HCT116 (cell line): ENCODE results near the gene ACTG1.

Experiments used
- ATF3 ChIP-seq: IDR thresholded peaks from 2 replicates; pipeline ENCODE4 v1.6.1; 2012
- CTCF ChIP-seq, 3 experiments: fragments of 200-600 bp in 1 of 3; sonication (generic) in 1 of 3; IDR thresholded peaks in 2 of 3; conservative IDR thresholded peaks in 1 of 3; 2 replicates each; pipeline ENCODE4 v1.5.1; 2012 to 2017; ENCODE audit warnings: low read depth in 2 of 3, low read length in 2 of 3, antibody characterized with exemption in 1 of 3, borderline replicate concordance in 1 of 3, control low read depth in 1 of 3, mild to moderate bottlenecking in 1 of 3, mixed read lengths in 1 of 3, mixed run types in 1 of 3, moderate library complexity in 1 of 3; ENCODE audit not compliant: insufficient read depth in 1 of 3
- ELF1 ChIP-seq: IDR thresholded peaks from 2 replicates; pipeline ENCODE4 v1.6.1; 2012; ENCODE audit warnings: low read depth, borderline replicate concordance
- EZH2 ChIP-seq: fragments of 200-600 bp; sonication (generic); IDR thresholded peaks from 2 replicates; pipeline ENCODE4 v1.6.1; 2017; ENCODE audit warnings: antibody characterized with exemption, mixed run types
- EZH2phosphoT487 ChIP-seq: fragments of 200-600 bp; IDR thresholded peaks from 2 replicates; pipeline ENCODE4 v1.6.1; 2018; ENCODE audit warnings: antibody characterized with exemption, borderline replicate concordance
- JUND ChIP-seq: IDR thresholded peaks from 2 replicates; pipeline ENCODE4 v1.6.1; 2012
- POLR2A ChIP-seq: IDR thresholded peaks from 2 replicates; pipeline ENCODE4 v1.7.0; 2011; ENCODE audit warnings: borderline replicate concordance; ENCODE audit not compliant: insufficient read depth, insufficient read length; ENCODE audit errors: extremely low read depth
- POLR2AphosphoS5 ChIP-seq: IDR thresholded peaks from 2 replicates; pipeline ENCODE4 v1.6.1; 2011; ENCODE audit warnings: mild to moderate bottlenecking, low read depth, low read length, moderate library complexity
- TCF7L2 ChIP-seq: IDR thresholded peaks from 2 replicates; pipeline ENCODE4 v1.7.0; 2011; ENCODE audit warnings: borderline replicate concordance, inconsistent platforms; ENCODE audit not compliant: insufficient read depth, insufficient read length; ENCODE audit errors: extremely low read depth
- YY1 ChIP-seq: IDR thresholded peaks from 2 replicates; pipeline ENCODE4 v1.6.1; 2011; ENCODE audit warnings: low read length, low read depth, moderate library complexity, mild to moderate bottlenecking; ENCODE audit not compliant: insufficient replicate concordance; ENCODE audit errors: extremely low read depth
- ZNF274 ChIP-seq: fragments of 200-500 bp; sonication (Bioruptor generic); IDR thresholded peaks from 2 replicates; pipeline ENCODE4 v1.6.1; 2014; ENCODE audit warnings: mild to moderate bottlenecking, low read depth, low read length, inconsistent platforms

GRCh38 chr17:81542431-81543338, 30.1 kb upstream of the ACTG1 start:
- TF ChIP-seq CTCF (IDR thresholded peaks at IDR 0.05 in 2 of 3, conservative IDR thresholded peaks at IDR 0.05 in 1 of 3; ENCODE audit: borderline replicate concordance in 1 of 3, insufficient read depth in 1 of 3, low read depth in 2 of 3, low read length in 2 of 3) (no peak), ZNF274 (no peak), POLR2A (no peak), TCF7L2 (no peak), ELF1 (no peak), EZH2phosphoT487 (no peak), EZH2 (no peak), ATF3 (no peak), YY1 (no peak), POLR2AphosphoS5 (peak; percentile 20), JUND (no peak; the same call in 1 of the 2 replicates)
